Measurements from ENCODE around the gene TRIM49D2.
"Not testable (repeated sequence)": the region's sequence is repeated elsewhere in the genome, so short reads cannot be mapped to it uniquely, and the experiment has no call there.

The TRIM49D2 gene, protein sequence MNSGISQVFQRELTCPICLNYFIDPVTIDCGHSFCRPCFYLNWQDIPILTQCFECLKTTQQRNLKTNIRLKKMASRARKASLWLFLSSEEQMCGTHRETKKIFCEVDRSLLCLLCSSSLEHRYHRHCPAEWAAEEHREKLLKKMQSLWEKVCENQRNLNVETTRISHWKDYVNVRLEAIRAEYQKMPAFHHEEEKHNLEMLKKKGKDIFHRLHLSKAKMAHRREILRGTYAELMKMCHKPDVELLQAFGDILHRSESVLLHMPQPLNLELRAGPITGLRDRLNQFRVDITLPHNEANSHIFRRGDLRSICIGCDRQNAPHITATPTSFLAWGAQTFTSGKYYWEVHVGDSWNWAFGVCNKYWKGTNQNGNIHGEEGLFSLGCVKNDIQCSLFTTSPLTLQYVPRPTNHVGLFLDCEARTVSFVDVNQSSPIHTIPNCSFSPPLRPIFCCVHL

DNA sequence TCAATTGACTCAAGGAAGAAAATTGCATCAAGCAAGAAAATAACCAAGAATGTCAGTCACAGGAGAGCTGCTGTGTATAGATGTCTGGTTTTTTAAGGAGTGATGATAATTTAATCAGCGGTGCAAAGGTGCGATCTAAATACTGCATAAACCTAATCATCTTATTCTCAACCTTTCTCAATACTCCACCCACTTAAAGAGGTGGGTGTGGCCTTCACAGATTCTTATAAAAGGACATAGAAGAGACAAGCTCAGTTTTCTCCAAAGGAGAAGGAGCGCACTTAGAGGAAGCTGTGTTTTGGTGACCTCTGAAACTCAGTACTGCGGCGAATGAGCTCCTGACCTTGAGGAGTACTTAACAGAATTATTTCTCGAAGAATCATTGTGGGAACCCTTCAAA, at the start of gene TRIM49D2:
Gene TRIM49D2 (plus strand): TSS at position 301 of the 400 bp plus-strand sequence. CDS start 2,698 bp downstream, outside the sequence.
- in situ Hi-C loops (cut with MboI; ENCODE audit: low sequenced_read_pairs) = not testable (repeated sequence)

- in situ Hi-C loops (cut with MboI; ENCODE audit: low sequenced_read_pairs) = not testable (repeated sequence)
These were observed 46.4 kb upstream of the TRIM49D2 start for GRCh38 chr11:89877511-89877910.

DNA sequence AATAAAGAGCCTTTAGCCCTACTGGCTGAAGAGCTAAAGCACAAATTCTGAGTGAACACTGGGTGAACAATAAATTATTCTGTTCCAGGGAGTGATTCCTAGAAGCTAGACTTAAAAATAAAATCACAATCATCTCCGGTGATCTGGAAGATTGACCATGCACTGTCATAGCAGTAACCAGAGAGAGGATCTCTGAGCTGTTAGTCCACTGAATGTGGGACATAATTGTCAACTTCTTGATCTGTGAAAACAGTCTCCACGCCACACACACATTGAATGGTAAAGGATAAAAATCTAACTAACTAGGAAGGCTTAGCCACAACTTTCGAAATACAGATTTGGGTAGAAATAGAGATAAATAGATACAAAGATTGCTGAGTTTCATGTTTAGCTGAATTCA, 30.6 kb upstream of the TRIM49D2 start:
- in situ Hi-C loops (cut with MboI; ENCODE audit: low sequenced_read_pairs) = not testable (repeated sequence)

DNA sequence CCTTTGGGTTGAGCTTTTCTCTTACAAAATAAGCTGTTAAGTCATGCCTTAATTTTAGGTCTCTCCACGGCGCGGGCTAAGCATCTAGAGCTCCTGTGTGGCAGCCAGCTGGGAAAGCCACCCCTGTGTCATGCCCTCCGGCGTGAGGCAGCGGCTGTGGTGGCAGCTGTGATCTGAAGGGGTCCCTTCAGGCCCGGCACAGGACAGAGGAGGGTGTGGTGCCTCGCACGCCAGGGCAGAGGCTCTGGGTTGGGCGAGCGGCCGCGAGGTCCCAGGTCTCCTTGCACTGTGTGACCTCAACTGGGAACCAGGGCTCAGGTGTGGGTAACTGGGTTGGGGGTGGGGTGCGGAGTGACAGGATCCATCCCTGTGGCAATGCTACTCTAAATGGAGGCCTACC, 23.1 kb upstream of the TRIM49D2 start:
- in situ Hi-C loops (cut with MboI; ENCODE audit: low sequenced_read_pairs) = not testable (repeated sequence)

GRCh38 chr11:89922195-89922660, 1.6 kb upstream of the TRIM49D2 start, which contains the start of gene TRIM49D1:
TSS of gene TRIM49D1 (minus strand) at chr11:89922245. CDS start at chr11:89917710, 4,535 bp downstream.
- in situ Hi-C loops (cut with MboI; ENCODE audit: low sequenced_read_pairs) = no loop called here

- in situ Hi-C loops (cut with MboI; ENCODE audit: low sequenced_read_pairs) = not testable (repeated sequence)
These were observed 37.0 kb downstream of the TRIM49D2 start for GRCh38 chr11:89960833-89961232.

- in situ Hi-C loops (cut with MboI; ENCODE audit: low sequenced_read_pairs) = not testable (repeated sequence)
These were observed 41.9 kb downstream of the TRIM49D2 start, which contains the start of gene TRIM64 for GRCh38 chr11:89965737-89966136. TSS of gene TRIM64 (plus strand) at chr11:89966037. CDS start at chr11:89968504, 2,467 bp downstream.
